ENCODE measurements around the gene TFIP11. TPM values are rescaled to one million over a fixed set of nuclear protein-coding genes. Genes with fewer than 3 reads are reported as not detected.

The TFIP11 gene
- total RNA-seq, 1 experiment from 2014 or later: 26.9 TPM

- H3K27ac Mint-ChIP-seq: peak overlapping the region; percentile 30
- ChIA-PET CTCF (no interaction called here), POLR2A (no interaction called here)
- H3K9me3 Mint-ChIP-seq: no peaks in the 10 kb centered on the region
- H3K36me3 Mint-ChIP-seq: peaks cover 53% of the 10 kb centered on the region
- ATAC-seq (no peak), DNase-seq (ENCODE audit: low spot score) (no peak)
- H3K27me3 Mint-ChIP-seq (ENCODE audit: low read depth): no peaks in the 10 kb centered on the region
- TF ChIP-seq ZNF121 (CRISPR knock-in tag; IDR thresholded peaks at IDR 0.05) (0 out of 2 replicates have a peak, but pooled peaks have one; percentile 19), CDX4 (CRISPR knock-in tag; IDR thresholded peaks at IDR 0.05; ENCODE audit: borderline replicate concordance) (no peak)
- H3K4me1 Mint-ChIP-seq: 0 out of 2 replicates have a peak, but pooled peaks cover 5% of the 10 kb centered on the region
- no peak overlapping the region for H3K4me3 Mint-ChIP-seq
Measured at GRCh38 chr22:26535603-26535908, 23.3 kb upstream of the TFIP11 start.

- Mint-ChIP-seq H3K4me1 (0 out of 2 replicates have a peak, but pooled peaks cover 5% of the 10 kb centered on the region), H3K27ac (peak overlapping the region; percentile 19; the same call in 1 of the 2 replicates)
- no peak for ATAC-seq
Measured at GRCh38 chr22:26534874-26535602, 22.8 kb upstream of the TFIP11 start.

More at GRCh38 chr22:26534874-26535602, 22.8 kb upstream of the TFIP11 start:
- POLR2A ChIA-PET: no interaction called here
- Mint-ChIP-seq H3K27me3 (ENCODE audit: low read depth) (no peaks in the 10 kb centered on the region), H3K4me3 (no peak overlapping the region), H3K9me3 (no peaks in the 10 kb centered on the region), H3K36me3 (peaks cover 53% of the 10 kb centered on the region)
- DNase-seq (ENCODE audit: low spot score): no peak
- no peak for TF ChIP-seq ATF2 (CRISPR knock-in tag; IDR thresholded peaks at IDR 0.05; ENCODE audit: borderline replicate concordance, low read depth)
- TF ChIP-seq SMAD4 (CRISPR knock-in tag; IDR thresholded peaks at IDR 0.05): no peak
- TF ChIP-seq STAT6 (CRISPR knock-in tag; conservative IDR thresholded peaks at IDR 0.05; ENCODE audit: low read depth): no peak
- TF ChIP-seq HMGA2 (CRISPR knock-in tag; IDR thresholded peaks at IDR 0.05): no peak
- TF ChIP-seq FOXJ3 (CRISPR knock-in tag; IDR thresholded peaks at IDR 0.05; ENCODE audit: borderline replicate concordance): no peak
- no peak for TF ChIP-seq ZNF671 (CRISPR knock-in tag; IDR thresholded peaks at IDR 0.05)
- TF ChIP-seq KAT7 (CRISPR knock-in tag; IDR thresholded peaks at IDR 0.05; ENCODE audit: borderline replicate concordance): no peak
- no peak for TF ChIP-seq IRF1 (CRISPR knock-in tag; IDR thresholded peaks at IDR 0.05)
- TF ChIP-seq OVOL2 (CRISPR knock-in tag; IDR thresholded peaks at IDR 0.05; ENCODE audit: borderline replicate concordance): no peak
- TF ChIP-seq E2F4 (CRISPR knock-in tag; IDR thresholded peaks at IDR 0.05; ENCODE audit: borderline replicate concordance, low read depth): no peak
- TF ChIP-seq MYBL2 (CRISPR knock-in tag; IDR thresholded peaks at IDR 0.05): no peak
- TF ChIP-seq SMAD3 (CRISPR knock-in tag; IDR thresholded peaks at IDR 0.05; ENCODE audit: borderline replicate concordance): no peak
- no peak for TF ChIP-seq RELA (CRISPR knock-in tag; IDR thresholded peaks at IDR 0.05; ENCODE audit: borderline replicate concordance)
- no peak for TF ChIP-seq CDX4 (CRISPR knock-in tag; IDR thresholded peaks at IDR 0.05; ENCODE audit: borderline replicate concordance)
- TF ChIP-seq E2F5 (CRISPR knock-in tag; IDR thresholded peaks at IDR 0.05): no peak
- no peak for TF ChIP-seq ATF1 (CRISPR knock-in tag; IDR thresholded peaks at IDR 0.05)
- TF ChIP-seq NFE2L1 (CRISPR knock-in tag; IDR thresholded peaks at IDR 0.05): no peak
- no peak for TF ChIP-seq PREB (CRISPR knock-in tag; IDR thresholded peaks at IDR 0.05; ENCODE audit: borderline replicate concordance)
- no peak for TF ChIP-seq ZNF219 (CRISPR knock-in tag; IDR thresholded peaks at IDR 0.05; ENCODE audit: borderline replicate concordance)
- CTCF ChIA-PET: no interaction called here
